ENCODE results near the gene OGA. TPM values are rescaled to one million over a fixed set of nuclear protein-coding genes. Genes with fewer than 3 reads are reported as not detected.
A peak's percentile ranks its signal among the peaks of the same experiment; 100 is the strongest.

OGA gene
- total RNA-seq, 2 donors from 2014 or later, result 131 to 241 TPM

- peaks cover 1 to 9% of the 10 kb centered on the region in 2 donors for H3K4me1 ChIP-seq (ENCODE audit: control insufficient read depth in 1 of 2, low read depth in 2 of 2)
- no peaks in the 10 kb centered on the region for H3K27me3 ChIP-seq (replicated peaks; ENCODE audit: insufficient read depth)
- no peak for ATAC-seq (ENCODE audit: insufficient number of reproducible peaks, low FRiP score, low read depth)
- no peak overlapping the region for H3K27ac ChIP-seq
- H3K4me3 ChIP-seq, result no peak overlapping the region
- TF ChIP-seq, protein P1, sequence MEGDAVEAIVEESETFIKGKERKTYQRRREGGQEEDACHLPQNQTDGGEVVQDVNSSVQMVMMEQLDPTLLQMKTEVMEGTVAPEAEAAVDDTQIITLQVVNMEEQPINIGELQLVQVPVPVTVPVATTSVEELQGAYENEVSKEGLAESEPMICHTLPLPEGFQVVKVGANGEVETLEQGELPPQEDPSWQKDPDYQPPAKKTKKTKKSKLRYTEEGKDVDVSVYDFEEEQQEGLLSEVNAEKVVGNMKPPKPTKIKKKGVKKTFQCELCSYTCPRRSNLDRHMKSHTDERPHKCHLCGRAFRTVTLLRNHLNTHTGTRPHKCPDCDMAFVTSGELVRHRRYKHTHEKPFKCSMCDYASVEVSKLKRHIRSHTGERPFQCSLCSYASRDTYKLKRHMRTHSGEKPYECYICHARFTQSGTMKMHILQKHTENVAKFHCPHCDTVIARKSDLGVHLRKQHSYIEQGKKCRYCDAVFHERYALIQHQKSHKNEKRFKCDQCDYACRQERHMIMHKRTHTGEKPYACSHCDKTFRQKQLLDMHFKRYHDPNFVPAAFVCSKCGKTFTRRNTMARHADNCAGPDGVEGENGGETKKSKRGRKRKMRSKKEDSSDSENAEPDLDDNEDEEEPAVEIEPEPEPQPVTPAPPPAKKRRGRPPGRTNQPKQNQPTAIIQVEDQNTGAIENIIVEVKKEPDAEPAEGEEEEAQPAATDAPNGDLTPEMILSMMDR (IDR thresholded peaks at IDR 0.05), result no peak
- DNase-seq (ENCODE audit: low spot score), result no peak
- H3K36me3 ChIP-seq, result peaks cover 11% of the 10 kb centered on the region
- H3K9me3 ChIP-seq, result no peaks in the 10 kb centered on the region
Observed at GRCh38 chr10:101845893-101846292, 27.6 kb upstream of the OGA start.

DNA sequence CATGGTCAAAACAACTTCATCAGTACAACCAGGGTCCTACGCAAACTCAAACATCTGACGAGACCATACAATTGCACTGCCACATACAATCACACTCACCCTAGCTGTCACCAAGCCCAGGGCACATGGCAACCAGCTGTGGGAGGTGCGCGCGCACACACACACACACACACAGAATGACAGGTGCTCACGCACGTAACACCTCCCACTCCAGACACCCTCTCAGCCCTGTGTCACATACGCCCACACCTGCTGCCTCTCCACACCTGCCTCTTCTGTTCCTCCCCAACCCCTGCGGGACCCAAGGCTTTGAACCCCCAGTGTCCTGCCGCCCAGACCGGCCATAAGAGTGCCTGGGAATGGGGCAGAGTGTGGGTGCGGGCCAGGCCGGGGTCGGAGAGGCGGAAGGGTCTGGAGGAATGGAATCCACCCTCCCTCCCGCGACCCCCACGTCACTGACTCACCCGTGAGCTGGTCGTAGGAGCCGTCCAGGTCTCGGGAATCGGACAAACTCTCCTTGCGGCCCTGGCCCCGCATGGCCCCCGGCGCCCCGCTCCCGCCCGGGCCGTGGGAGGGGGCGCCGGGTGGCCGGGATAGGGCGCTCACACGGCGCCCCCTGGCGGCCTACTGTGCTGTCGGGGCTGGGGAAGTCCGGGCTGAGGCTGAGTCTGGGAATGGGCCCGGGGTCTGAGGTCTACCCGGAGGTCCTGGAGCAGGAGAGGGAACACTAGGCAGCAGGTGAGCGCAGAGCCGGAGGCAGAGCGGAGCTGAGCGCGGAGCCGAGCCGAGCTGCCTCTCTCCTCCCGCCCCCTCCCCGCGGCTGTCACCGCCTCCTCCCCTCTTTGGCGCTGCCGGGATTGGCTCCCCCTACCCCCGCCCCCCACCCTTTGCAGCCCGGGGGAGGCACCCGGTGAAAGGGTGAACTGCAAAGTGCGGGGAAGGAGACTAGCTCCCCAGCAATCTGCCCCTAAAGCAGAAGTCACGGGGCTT, 25.1 kb upstream of the OGA start, which contains the start of gene KCNIP2:
TSS of gene KCNIP2 (minus strand) at position 769 of the 990 bp plus-strand sequence. CDS start at position 537, 232 bp downstream.
- TF ChIP-seq, protein P1 (IDR thresholded peaks at IDR 0.05), result peak; percentile 25
- peaks cover 6 to 24% of the 10 kb centered on the region in 2 donors for H3K4me1 ChIP-seq (ENCODE audit: control insufficient read depth in 1 of 2, low read depth in 2 of 2)
- H3K36me3 ChIP-seq, result peaks cover 11% of the 10 kb centered on the region
- H3K27me3 ChIP-seq (replicated peaks; ENCODE audit: insufficient read depth), result no peaks in the 10 kb centered on the region
- H3K27ac ChIP-seq, result no peak within 1 kb of the TSS
- DNase-seq (ENCODE audit: low spot score) (no peak), ATAC-seq (ENCODE audit: insufficient number of reproducible peaks, low FRiP score, low read depth) (no peak)
- peak within 1 kb of the TSS; percentile 35 for H3K4me3 ChIP-seq
- H3K9me3 ChIP-seq, result no peaks in the 10 kb centered on the region

GRCh38 chr10:101841826-101842225, 23.6 kb upstream of the OGA start:
- Histone ChIP-seq H3K27me3 (replicated peaks; ENCODE audit: insufficient read depth) (no peaks in the 10 kb centered on the region), H3K27ac (no peak overlapping the region), H3K9me3 (no peaks in the 10 kb centered on the region), H3K36me3 (peaks cover 2% of the 10 kb centered on the region), H3K4me1 (ENCODE audit: control insufficient read depth in 1 of 2, low read depth in 2 of 2) (peaks cover 6 to 24% of the 10 kb centered on the region in 2 donors), H3K4me3 (no peak overlapping the region)
- TF ChIP-seq, protein P1 (IDR thresholded peaks at IDR 0.05), result no peak
- no peak for DNase-seq (ENCODE audit: low spot score)
- no peak for ATAC-seq (ENCODE audit: insufficient number of reproducible peaks, low FRiP score, low read depth)

GRCh38 chr10:101840741-101841453, 22.7 kb upstream of the OGA start:
- ATAC-seq (ENCODE audit: insufficient number of reproducible peaks, low FRiP score, low read depth) (no peak), DNase-seq (ENCODE audit: low spot score) (no peak)
- Histone ChIP-seq H3K4me1 (ENCODE audit: control insufficient read depth in 1 of 2, low read depth in 2 of 2) (peaks cover 6 to 24% of the 10 kb centered on the region in 2 donors), H3K9me3 (no peaks in the 10 kb centered on the region), H3K36me3 (peaks cover 2% of the 10 kb centered on the region), H3K27me3 (replicated peaks; ENCODE audit: insufficient read depth) (no peaks in the 10 kb centered on the region), H3K4me3 (peak overlapping the region; percentile 60), H3K27ac (no peak overlapping the region)
- TF ChIP-seq, protein P1 (IDR thresholded peaks at IDR 0.05), result peak; percentile 70
